Right lobe of liver (tissue), 6 donors: Measurements from ENCODE around the gene ADGRL3. TPM values are rescaled to one million over a fixed set of nuclear protein-coding genes. Genes with fewer than 3 reads are reported as not detected.

Experiments
- ATAC-seq, 4 donors: fragments of 200-7000 bp; cut with Tn5 transposase; one replicate each; pipeline ENCODE4 v1.9.1; 2020; ENCODE audit warnings: mild to moderate bottlenecking in 4 of 4, moderate library complexity in 4 of 4
- DNase-seq, 3 donors: peaks; one replicate each; pipeline ENCODE4 v3.0.0-alpha.2; 2020
- H3K27ac ChIP-seq, 3 donors: fragments of 200-600 bp; one replicate each; pipeline ENCODE4 v1.8.0; 2022
- H3K27me3 ChIP-seq, 2 donors: fragments of 200-600 bp; one replicate each; pipeline ENCODE4 v1.8.0; 2022
- H3K36me3 ChIP-seq, 4 donors: fragments of 200-600 bp; sonication (generic) in 1 of 4; one replicate each; pipeline versions ENCODE4 v1.5.1 to v1.8.0; 2017 to 2022; ENCODE audit warnings: control low read depth in 1 of 4
- H3K4me1 ChIP-seq, 4 donors: fragments of 200-600 bp; sonication (generic) in 1 of 4; one replicate each; pipeline versions ENCODE4 v1.5.1 to v1.8.0; 2017 to 2022; ENCODE audit warnings: control low read depth in 1 of 4
- H3K4me3 ChIP-seq, 3 donors: fragments of 200-600 bp; one replicate each; pipeline ENCODE4 v1.8.0; 2022
- H3K9me3 ChIP-seq, 4 donors: fragments of 200-600 bp; sonication (generic) in 1 of 4; one replicate each; pipeline versions ENCODE4 v1.5.1 to v1.8.0; 2017 to 2022; ENCODE audit warnings: control low read depth in 1 of 4
- CTCF ChIP-seq, 4 donors: fragments of 200-600 bp in 3 of 4; fragments of 450-650 bp in 1 of 4; IDR thresholded peaks; one replicate each; pipeline versions ENCODE4 v1.5.1 to v1.8.0; 2016 to 2022; ENCODE audit warnings: antibody characterized with exemption in 4 of 4, mild to moderate bottlenecking in 2 of 4
- POLR2A ChIP-seq: fragments of 450-650 bp; IDR thresholded peaks from one replicate; pipeline ENCODE4 v1.6.1; 2017; ENCODE audit warnings: antibody characterized with exemption, mild to moderate bottlenecking
- WGBS: methylation state at CpG from one replicate; pipeline ENCODE4 v1.1.6; 2018; ENCODE audit warnings: low coverage, low lambda C conversion rate; ENCODE audit not compliant: insufficient coverage; ENCODE audit errors: missing lambda C conversion rate; 5-methylcytosine and 5-hydroxymethylcytosine counted together
- intact Hi-C, 2 donors: fragments of 100-400 bp; cut with DNase I; formaldehyde crosslinking; loops; one replicate each; pipeline versions ENCODE4 v1.11.2 to v1.14.1; 2022
- total RNA-seq, 6 experiments: library from RNA; depleted of rRNA in 2 of 6; stranded (reverse); fragments of >200 nt in 2 of 6; fragmentation: NEBNext Ultra II Directional in 3 of 6; extraction: Animal tissue kit (Norgen Biotek cat#: 25700) in 3 of 6; gene quantifications; one replicate each; pipeline versions ENCODE4 v1.1.0 to v1.2.4, GENCODE V29; 2016 to 2023
- donor health status: DM: no; HTN: yes; CAD: no.
- donor health status: DM: no; HTN: no; CAD: no.
- donor health status: DM: no; HTN: no; CAD: no.
- donor health status: DM: no; HTN: yes; CAD: no.
- donor health status: DM: no; HTN: yes; CAD: no.

Gene ADGRL3
- total RNA-seq, 6 experiments from 2014 or later, result 0.06 to 1.1 (median 0.35) TPM

DNA sequence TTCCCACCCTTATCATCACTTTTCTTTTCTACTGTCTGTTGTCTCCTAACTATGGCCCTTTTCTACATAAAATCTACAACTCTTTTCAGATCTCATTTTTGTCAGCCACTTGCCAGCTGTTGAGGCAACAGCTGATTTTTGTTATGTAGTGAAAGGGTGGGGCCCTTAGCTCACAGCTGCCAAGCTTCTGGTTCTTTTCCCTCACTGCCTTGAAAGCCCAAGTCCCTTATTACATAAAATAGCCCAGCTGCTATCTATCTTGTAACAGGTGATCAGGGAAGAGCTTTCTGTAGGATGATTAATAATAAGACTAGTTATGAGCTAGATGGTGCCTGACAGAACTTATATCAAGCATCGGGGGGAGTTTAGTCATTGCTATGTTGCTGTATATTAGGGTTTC, 45.9 kb downstream of the ADGRL3 start:
- H3K27me3 ChIP-seq, result no peaks in the 10 kb centered on the region
- no peak overlapping the region for H3K4me3 ChIP-seq
- no peak overlapping the region for H3K27ac ChIP-seq
- intact Hi-C loops, result no loop called here
- H3K4me1 ChIP-seq, result no peaks in the 10 kb centered on the region
- DNase-seq, result no peak
- 50% methylated on average over 1 of the region's 1 CpG for WGBS
- ATAC-seq, result no peak
- H3K36me3 ChIP-seq, result no peaks in the 10 kb centered on the region
- H3K9me3 ChIP-seq, result no peaks in the 10 kb centered on the region
- no peak for TF ChIP-seq POLR2A
- no peak for TF ChIP-seq CTCF (IDR thresholded peaks at IDR 0.05)

DNA sequence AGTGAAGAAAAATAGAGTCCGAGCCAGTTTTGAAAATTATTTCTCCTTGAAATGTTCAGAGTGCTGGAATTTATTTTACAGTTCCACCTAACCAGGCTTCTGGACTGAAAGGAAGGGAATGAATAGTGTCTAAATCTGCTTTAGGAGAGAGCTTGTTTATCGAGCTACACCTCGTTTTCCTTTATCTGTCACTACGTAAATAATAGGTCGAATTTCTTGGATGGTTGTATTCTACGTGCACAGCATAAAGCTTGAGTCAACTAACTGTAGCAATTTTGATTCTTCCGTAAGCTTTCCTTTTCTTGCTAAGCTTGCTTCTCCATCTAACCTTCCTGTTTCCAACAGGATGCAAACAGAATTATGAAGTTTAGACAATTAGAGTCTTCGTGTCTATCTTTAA, 48.6 kb downstream of the ADGRL3 start:
- intact Hi-C loops, result no loop called here
- Histone ChIP-seq H3K4me1 (no peaks in the 10 kb centered on the region), H3K4me3 (no peak overlapping the region), H3K9me3 (no peaks in the 10 kb centered on the region), H3K27me3 (no peaks in the 10 kb centered on the region), H3K36me3 (no peaks in the 10 kb centered on the region), H3K27ac (no peak overlapping the region)
- TF ChIP-seq CTCF (IDR thresholded peaks at IDR 0.05) (no peak), POLR2A (no peak)
- WGBS, result 38% methylated on average over 8 of the region's 8 CpGs
- DNase-seq (no peak), ATAC-seq (no peak)

DNA sequence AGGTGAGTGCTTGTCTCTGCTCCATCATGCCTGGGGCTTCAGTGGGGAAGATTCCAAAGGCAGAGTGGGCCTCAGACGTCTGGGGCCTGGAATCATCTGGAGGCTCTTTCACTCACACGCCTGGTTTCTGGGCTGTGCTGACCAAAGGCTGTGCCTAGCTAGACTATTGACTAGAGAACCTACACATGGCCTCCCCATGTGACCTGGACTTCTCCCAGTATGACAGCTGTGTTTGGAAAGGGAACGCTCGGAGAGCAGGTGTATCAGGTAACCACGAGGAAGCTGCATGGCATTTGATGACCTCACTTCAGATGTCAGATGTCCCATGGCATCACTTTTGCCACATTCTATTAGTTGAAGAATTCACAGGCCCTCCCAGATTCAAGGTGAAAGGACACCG, 51.0 kb downstream of the ADGRL3 start:
- Histone ChIP-seq H3K4me1 (no peaks in the 10 kb centered on the region), H3K9me3 (no peaks in the 10 kb centered on the region), H3K36me3 (no peaks in the 10 kb centered on the region), H3K27me3 (no peaks in the 10 kb centered on the region), H3K27ac (no peak overlapping the region), H3K4me3 (no peak overlapping the region)
- no peak for ATAC-seq
- DNase-seq, result no peak
- intact Hi-C loops, result no loop called here
- WGBS, result 40% methylated on average over 4 of the region's 6 CpGs
- TF ChIP-seq CTCF (IDR thresholded peaks at IDR 0.05) (no peak), POLR2A (no peak)

- Histone ChIP-seq H3K36me3 (no peaks in the 10 kb centered on the region), H3K27me3 (no peaks in the 10 kb centered on the region), H3K27ac (no peak overlapping the region), H3K9me3 (no peaks in the 10 kb centered on the region), H3K4me1 (no peaks in the 10 kb centered on the region), H3K4me3 (no peak overlapping the region)
- intact Hi-C loops, result no loop called here
- 40% methylated on average over 3 of the region's 3 CpGs for WGBS
- TF ChIP-seq CTCF (IDR thresholded peaks at IDR 0.05), result no peak
- TF ChIP-seq POLR2A, result no peak
- ATAC-seq (no peak), DNase-seq (no peak)
Observed at GRCh38 chr4:61254406-61254805, 54.3 kb downstream of the ADGRL3 start.

DNA sequence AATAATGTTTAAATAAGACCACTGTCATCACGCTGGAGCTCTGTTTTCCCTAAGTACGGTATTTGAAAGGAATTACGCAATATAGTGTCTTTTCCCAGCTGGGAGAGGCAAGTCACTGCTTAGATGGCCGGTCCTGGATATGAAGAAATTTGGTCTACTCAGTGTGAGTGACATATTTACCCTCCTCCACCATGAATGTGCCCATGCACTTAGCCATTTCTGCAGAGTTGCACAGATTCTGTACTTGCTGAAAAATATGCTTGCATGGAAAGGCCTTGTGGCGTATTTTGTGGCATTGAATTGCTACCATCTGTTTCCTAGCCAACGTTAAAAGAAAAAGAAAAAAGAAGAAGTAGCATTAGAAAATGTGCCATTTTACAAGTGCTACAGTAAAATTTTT, 73.1 kb downstream of the ADGRL3 start:
- H3K27ac ChIP-seq, result no peak overlapping the region
- WGBS, result 27% methylated on average over 6 of the region's 6 CpGs
- TF ChIP-seq CTCF (IDR thresholded peaks at IDR 0.05), result no peak
- no peak for TF ChIP-seq POLR2A
- no peak for DNase-seq
- no peak for ATAC-seq
- no peaks in the 10 kb centered on the region for H3K9me3 ChIP-seq
- no peak overlapping the region for H3K4me3 ChIP-seq
- intact Hi-C loops, result no loop called here
- no peaks in the 10 kb centered on the region for H3K36me3 ChIP-seq
- no peaks in the 10 kb centered on the region for H3K27me3 ChIP-seq
- no peaks in the 10 kb centered on the region for H3K4me1 ChIP-seq
